Kidney (tissue), 14 donors: Measurements from ENCODE around the gene NOG. TPM values are rescaled to one million over a fixed set of nuclear protein-coding genes. Genes with fewer than 3 reads are reported as not detected.
A peak's percentile ranks its signal among the peaks of the same experiment; 100 is the strongest.

Source experiments
- DNase-seq, 5 donors: peaks; one replicate each; pipeline ENCODE4 v3.0.0-alpha.2; 2013 to 2020
- FAIRE-seq: peaks from 2 replicates; lab custom pipeline; 2012; peaks lifted over from hg19 to GRCh38; lab: Jason Lieb, UNC
- H3K27ac ChIP-seq, 2 donors: one replicate each; pipeline ENCODE4 v1.7.0; 2013; ENCODE audit warnings: low read depth in 2 of 2, low read length in 2 of 2, inconsistent platforms in 1 of 2
- H3K27me3 ChIP-seq: one replicate; pipeline ENCODE4 v1.7.1; 2013; ENCODE audit warnings: low read length, inconsistent platforms; ENCODE audit not compliant: control insufficient read depth, insufficient read depth
- H3K36me3 ChIP-seq, 3 donors: one replicate each; pipeline versions ENCODE4 v1.7.0 to v1.7.1; 2013; ENCODE audit warnings: low read length in 3 of 3, control low read depth in 1 of 3, inconsistent platforms in 1 of 3; ENCODE audit not compliant: insufficient read depth in 3 of 3, control insufficient read depth in 2 of 3
- H3K4me1 ChIP-seq, 3 donors: one replicate each; pipeline versions ENCODE4 v1.7.0 to v1.7.1; 2013; ENCODE audit warnings: low read length in 3 of 3, inconsistent platforms in 1 of 3, low read depth in 1 of 3; ENCODE audit not compliant: control insufficient read depth in 2 of 3, insufficient read depth in 2 of 3
- H3K4me3 ChIP-seq, 3 donors: one replicate each; pipeline versions ENCODE4 v1.7.0 to v1.8.1; 2013; ENCODE audit warnings: low read length in 3 of 3, control low read depth in 1 of 3, inconsistent platforms in 1 of 3
- H3K9ac ChIP-seq, 3 donors: one replicate each; pipeline versions ENCODE4 v1.7.0 to v1.7.1; 2013; ENCODE audit warnings: low read length in 3 of 3, control low read depth in 1 of 3, inconsistent platforms in 1 of 3
- H3K9me3 ChIP-seq, 3 donors: one replicate each; pipeline versions ENCODE4 v1.7.0 to v1.7.1; 2013; ENCODE audit warnings: low read length in 3 of 3, control low read depth in 1 of 3, inconsistent platforms in 1 of 3; ENCODE audit not compliant: control insufficient read depth in 2 of 3, insufficient read depth in 1 of 3
- intact Hi-C: fragments of 100-400 bp; cut with DNase I; formaldehyde crosslinking; loops from one replicate; pipeline ENCODE4 v1.11.1; 2022
- polyA plus RNA-seq: library from polyadenylated mRNA; stranded (reverse); fragments of 350-450 nt; fragmentation: Illumina TruSeq; extraction: RNeasy Lipid Tissue Mini Kit (QIAGEN cat#74804); gene quantifications from one replicate; pipeline ENCODE4 v1.2.3, GENCODE V29; 2014; ENCODE audit warnings: low read depth, low replicate concordance; ENCODE audit not compliant: insufficient read depth
- total RNA-seq: library from RNA; stranded (reverse); fragmentation: NEBNext Ultra II Directional; extraction: Animal tissue kit (Norgen Biotek cat#: 25700); gene quantifications from one replicate; pipeline ENCODE4 v1.2.1, GENCODE V29; 2021
- TF ChIP-seq, protein P1 (sequence below): IDR thresholded peaks from 3 replicates; pipeline ENCODE4 v1.5.1; 2012; ENCODE audit warnings: mild to moderate bottlenecking, moderate library complexity, borderline replicate concordance; ENCODE audit not compliant: insufficient read depth; ENCODE audit errors: extremely low read depth
- donor health status: control.
- donor health status: control.
- donor health status: control.
- donor health status: control.
- donor health status: control.
- donor health status: DM: yes; HTN: yes; CAD: no.
- donor health status: Normal renal cell carcinoma (clear cell type).

Gene NOG
- total and polyA plus RNA-seq, 2 donors from 2014 or later = 0.34 to 0.98 TPM

DNA sequence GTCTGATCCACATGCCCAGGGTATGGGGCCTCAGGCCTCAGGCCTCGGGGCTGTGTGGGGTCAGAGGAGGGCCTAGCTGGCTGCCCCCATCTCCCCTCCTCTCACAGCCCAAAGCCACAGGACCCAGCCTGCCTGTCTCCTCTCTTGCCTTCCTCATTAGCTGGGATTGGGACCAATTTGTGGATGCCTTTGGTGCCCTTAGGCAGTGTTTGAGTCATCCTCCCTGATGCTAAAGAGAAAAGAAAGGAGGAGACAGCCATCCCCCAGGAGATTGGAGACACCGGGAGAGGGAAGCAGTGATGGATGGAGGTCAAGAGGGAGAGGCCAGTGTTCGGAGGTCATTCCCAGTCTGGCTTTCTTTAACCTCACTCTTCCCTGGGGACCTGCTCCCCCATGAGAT is 23.3 kb upstream of the NOG start:
- H3K27ac ChIP-seq = no peak overlapping the region
- TF ChIP-seq, protein P1, sequence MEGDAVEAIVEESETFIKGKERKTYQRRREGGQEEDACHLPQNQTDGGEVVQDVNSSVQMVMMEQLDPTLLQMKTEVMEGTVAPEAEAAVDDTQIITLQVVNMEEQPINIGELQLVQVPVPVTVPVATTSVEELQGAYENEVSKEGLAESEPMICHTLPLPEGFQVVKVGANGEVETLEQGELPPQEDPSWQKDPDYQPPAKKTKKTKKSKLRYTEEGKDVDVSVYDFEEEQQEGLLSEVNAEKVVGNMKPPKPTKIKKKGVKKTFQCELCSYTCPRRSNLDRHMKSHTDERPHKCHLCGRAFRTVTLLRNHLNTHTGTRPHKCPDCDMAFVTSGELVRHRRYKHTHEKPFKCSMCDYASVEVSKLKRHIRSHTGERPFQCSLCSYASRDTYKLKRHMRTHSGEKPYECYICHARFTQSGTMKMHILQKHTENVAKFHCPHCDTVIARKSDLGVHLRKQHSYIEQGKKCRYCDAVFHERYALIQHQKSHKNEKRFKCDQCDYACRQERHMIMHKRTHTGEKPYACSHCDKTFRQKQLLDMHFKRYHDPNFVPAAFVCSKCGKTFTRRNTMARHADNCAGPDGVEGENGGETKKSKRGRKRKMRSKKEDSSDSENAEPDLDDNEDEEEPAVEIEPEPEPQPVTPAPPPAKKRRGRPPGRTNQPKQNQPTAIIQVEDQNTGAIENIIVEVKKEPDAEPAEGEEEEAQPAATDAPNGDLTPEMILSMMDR = no peak
- no peak for FAIRE-seq

DNA sequence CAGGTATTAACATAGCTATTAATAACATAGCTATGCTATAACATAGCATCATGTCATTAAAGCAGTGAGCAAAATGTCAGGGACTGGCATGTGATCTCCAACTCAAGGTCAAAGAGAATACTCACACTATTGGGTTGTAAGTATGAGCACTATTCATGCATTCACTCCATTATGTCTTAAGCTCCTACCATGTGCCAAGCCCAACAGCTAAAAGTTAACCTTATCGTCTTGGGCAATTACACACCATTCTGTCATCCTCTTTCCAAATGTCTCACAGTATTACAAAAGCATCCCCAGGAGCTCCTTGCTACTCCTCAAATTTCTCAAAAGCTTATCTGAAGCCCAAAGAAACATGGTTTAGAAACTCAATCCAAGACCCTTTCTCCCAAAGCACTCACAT is 22.0 kb upstream of the NOG start:
- H3K27ac ChIP-seq = no peak overlapping the region
- no peaks in the 10 kb centered on the region for H3K4me1 ChIP-seq
- intact Hi-C loops = no loop called here
- no peak overlapping the region for H3K9ac ChIP-seq
- TF ChIP-seq, protein P1 = no peak
- H3K9me3 ChIP-seq = no peaks in the 10 kb centered on the region
- H3K36me3 ChIP-seq = no peaks in the 10 kb centered on the region
- H3K4me3 ChIP-seq = no peak overlapping the region
- no peak for DNase-seq
- no peak for FAIRE-seq
- no peaks in the 10 kb centered on the region for H3K27me3 ChIP-seq

More for the DNA sequence above, 23.3 kb upstream of the NOG start:
- DNase-seq = no peak
- Histone ChIP-seq H3K36me3 (no peaks in the 10 kb centered on the region), H3K4me3 (no peak overlapping the region), H3K9me3 (no peaks in the 10 kb centered on the region), H3K27me3 (no peaks in the 10 kb centered on the region), H3K9ac (no peak overlapping the region), H3K4me1 (no peaks in the 10 kb centered on the region)
- intact Hi-C loops = no loop called here

- H3K9ac ChIP-seq = no peak overlapping the region
- no peak overlapping the region for H3K4me3 ChIP-seq
- DNase-seq = peak in 2 of 5 donors; percentile 19 to 23
- H3K9me3 ChIP-seq = no peaks in the 10 kb centered on the region
- H3K4me1 ChIP-seq = no peaks in the 10 kb centered on the region
- intact Hi-C loops = no loop called here
- no peaks in the 10 kb centered on the region for H3K36me3 ChIP-seq
- no peak overlapping the region for H3K27ac ChIP-seq
- TF ChIP-seq, protein P1 = no peak
- FAIRE-seq = no peak
- H3K27me3 ChIP-seq = no peaks in the 10 kb centered on the region
Observed at GRCh38 chr17:56577190-56577842, 16.2 kb upstream of the NOG start.

DNA sequence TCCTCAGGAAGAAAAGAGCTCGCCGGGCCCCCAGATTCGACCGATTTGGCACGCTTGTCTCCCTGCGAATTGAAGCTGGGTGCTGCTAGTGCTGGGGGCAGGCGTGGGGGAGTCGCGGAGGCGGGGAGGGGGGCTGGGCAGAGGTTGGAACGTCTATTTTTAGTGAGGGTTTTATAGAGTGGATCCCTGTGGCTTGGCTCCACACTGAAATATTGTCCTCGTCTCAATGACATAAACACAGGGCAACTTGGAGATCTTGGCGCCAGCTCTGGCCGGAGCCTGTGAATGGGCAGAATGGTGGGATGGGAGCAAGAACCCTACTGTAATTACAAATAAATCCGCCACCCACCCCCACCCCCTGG is 15.7 kb upstream of the NOG start:
- intact Hi-C loops = no loop called here
- no peak overlapping the region for H3K4me3 ChIP-seq
- H3K9me3 ChIP-seq = no peaks in the 10 kb centered on the region
- H3K9ac ChIP-seq = no peak overlapping the region
- H3K4me1 ChIP-seq = no peaks in the 10 kb centered on the region
- H3K27ac ChIP-seq = no peak overlapping the region
- TF ChIP-seq, protein P1 = no peak
- no peaks in the 10 kb centered on the region for H3K36me3 ChIP-seq
- DNase-seq (peak in 3 of 5 donors; percentile 29 to 32 (median 30)), FAIRE-seq (no peak)
- no peaks in the 10 kb centered on the region for H3K27me3 ChIP-seq
